GM12878 (cell line): ENCODE results near the gene NAALADL1. TPM values are rescaled to one million over a fixed set of nuclear protein-coding genes. Genes with fewer than 3 reads are reported as not detected.

Experiments used
- ELK1 ChIP-seq: IDR thresholded peaks from 2 replicates; pipeline ENCODE4 v1.6.1; 2012; ENCODE audit warnings: low read depth, low read length, improper control_type of control experiment
- HDAC2 ChIP-seq: fragments of 200-600 bp; sonication (generic); IDR thresholded peaks from 2 replicates; pipeline ENCODE4 v1.6.1; 2017
- HDAC6 ChIP-seq: fragments of 200-600 bp; sonication (generic); IDR thresholded peaks from one replicate; pipeline ENCODE4 v1.8.0; 2017; ENCODE audit warnings: antibody characterized with exemption; ENCODE audit not compliant: unreplicated experiment
- IKZF1 ChIP-seq: fragments of 450-650 bp; conservative IDR thresholded peaks from 2 replicates; pipeline ENCODE4 v1.6.1; 2017; ENCODE audit warnings: antibody characterized with exemption, mild to moderate bottlenecking
- LARP7 ChIP-seq: fragments of 450-650 bp; IDR thresholded peaks from 2 replicates; pipeline ENCODE4 v1.6.1; 2017; ENCODE audit warnings: mild to moderate bottlenecking
- MAX ChIP-seq: IDR thresholded peaks from 2 replicates; pipeline ENCODE4 v1.6.1; 2012; ENCODE audit warnings: low read depth, low read length, improper control_type of control experiment
- MEF2A ChIP-seq: IDR thresholded peaks from 2 replicates; pipeline ENCODE4 v1.6.1; 2011; ENCODE audit warnings: low read depth, mild to moderate bottlenecking, low read length, moderate library complexity; ENCODE audit not compliant: insufficient read depth
- NKRF ChIP-seq: fragments of 450-650 bp; conservative IDR thresholded peaks from 2 replicates; pipeline ENCODE4 v1.6.1; 2017; ENCODE audit warnings: mild to moderate bottlenecking, moderate library complexity
- NR2F1 ChIP-seq: fragments of 450-650 bp; conservative IDR thresholded peaks from 2 replicates; pipeline ENCODE4 v1.6.1; 2017; ENCODE audit warnings: mild to moderate bottlenecking
- PKNOX1 ChIP-seq: fragments of 450-650 bp; IDR thresholded peaks from 2 replicates; pipeline ENCODE4 v1.6.1; 2016; ENCODE audit warnings: mild to moderate bottlenecking
- POLR2A ChIP-seq: IDR thresholded peaks from 2 replicates; pipeline ENCODE4 v1.6.1; 2011; ENCODE audit warnings: low read depth, mild to moderate bottlenecking, low read length
- RAD21 ChIP-seq: IDR thresholded peaks from 2 replicates; pipeline ENCODE4 v1.6.1; 2011; ENCODE audit warnings: mild to moderate bottlenecking, low read depth, low read length, moderate library complexity; ENCODE audit not compliant: insufficient read depth
- RBBP5 ChIP-seq: fragments of 200-600 bp; sonication (generic); conservative IDR thresholded peaks from 2 replicates; pipeline ENCODE4 v1.6.1; 2016
- RCOR1 ChIP-seq: conservative IDR thresholded peaks from 2 replicates; pipeline ENCODE4 v1.6.1; 2012; ENCODE audit warnings: low read depth, low read length, improper control_type of control experiment
- REST ChIP-seq: IDR thresholded peaks from 2 replicates; pipeline ENCODE4 v1.6.1; 2012; ENCODE audit warnings: mild to moderate bottlenecking, low read depth, low read length
- SMAD5 ChIP-seq: IDR thresholded peaks from 2 replicates; pipeline ENCODE4 v1.6.1; 2016; ENCODE audit warnings: antibody characterized with exemption, low read depth
- SUPT20H ChIP-seq: IDR thresholded peaks from 2 replicates; pipeline ENCODE4 v1.6.1; 2011; ENCODE audit warnings: low read depth, mild to moderate bottlenecking, low read length, moderate library complexity, borderline replicate concordance; ENCODE audit not compliant: control insufficient read depth
- TAF1 ChIP-seq: IDR thresholded peaks from 2 replicates; pipeline ENCODE4 v1.6.1; 2011; ENCODE audit warnings: mild to moderate bottlenecking, low read depth, low read length, borderline replicate concordance
- YY1 ChIP-seq: IDR thresholded peaks from 2 replicates; pipeline ENCODE4 v1.6.1; 2011; ENCODE audit warnings: low read depth, mild to moderate bottlenecking, low read length
- ZBTB33 ChIP-seq: fragments of 450-650 bp; IDR thresholded peaks from 2 replicates; pipeline ENCODE4 v1.6.1; 2017; ENCODE audit warnings: mild to moderate bottlenecking
- ZNF622 ChIP-seq: fragments of 450-650 bp; IDR thresholded peaks from 2 replicates; pipeline ENCODE4 v1.6.1; 2017; ENCODE audit warnings: mild to moderate bottlenecking, inconsistent platforms
- polyA plus RNA-seq, 11 experiments: library from polyadenylated mRNA; depleted of rRNA in 4 of 11; unstranded in 6 of 11; stranded (reverse) in 5 of 11; fragments of >200 nt; fragmentation: Nextera tagmentation in 4 of 11; fragmentation: Illumina TruSeq in 1 of 11; extraction: Ambion mirVana in 4 of 11; extraction: Trizol in 1 of 11; gene quantifications; 1 replicate in 1 of 11; 2 replicates in 10 of 11; pipeline versions ENCODE4 v1.2.1 to v1.2.3, GENCODE V29; 2011 to 2016; ENCODE audit warnings: inconsistent platforms in 2 of 11, missing spikeins in 2 of 11, low read depth in 1 of 11
- total RNA-seq, 4 experiments: library from RNA; depleted of rRNA in 3 of 4; stranded (reverse); fragments of >200 nt in 3 of 4; fragmentation: Illumina TruSeq in 1 of 4; extraction: Trizol in 1 of 4; gene quantifications; 2 replicates each; pipeline versions ENCODE4 v1.2.1 to v1.2.3, GENCODE V29; 2013 to 2021

The NAALADL1 gene
- total and polyA plus RNA-seq, 10 of the 15 experiments (the other 5 are each of a cell fraction or from before 2014, with no cell fraction given): 0.77 to 5.5 (median 1.5) TPM

GRCh38 chr11:65040847-65041622 is 17.3 kb downstream of the NAALADL1 start, which contains the start of gene SAC3D1 (continued):
- TF ChIP-seq ZBTB33: no peak
- TF ChIP-seq RBBP5: no peak
- peak; percentile 71 for TF ChIP-seq YY1
- no peak for TF ChIP-seq SUPT20H
- peak; percentile 53 for TF ChIP-seq NR2F1
- TF ChIP-seq MAX: 0 out of 2 replicates have a peak, but pooled peaks have one; percentile 9
- TF ChIP-seq ZNF622: no peak
- peak; percentile 71 for TF ChIP-seq POLR2A
- TF ChIP-seq RAD21: no peak
- no peak for TF ChIP-seq PKNOX1
- TF ChIP-seq IKZF1: peak; percentile 70
- TF ChIP-seq TAF1: no peak
- no peak for TF ChIP-seq MEF2A
- no peak for TF ChIP-seq HDAC2
- TF ChIP-seq ELK1: no peak
- 0 out of 2 replicates have a peak, but pooled peaks have one; percentile 65 for TF ChIP-seq RCOR1
- peak; percentile 96; the same call in 1 of the 2 replicates for TF ChIP-seq LARP7
- peak; percentile 35 for TF ChIP-seq HDAC6
- peak; percentile 91 for TF ChIP-seq NKRF
- no peak for TF ChIP-seq SMAD5
- TF ChIP-seq REST: no peak
